ENCODE measurements around the gene CABP1.
A peak's percentile ranks its signal among the peaks of the same experiment; 100 is the strongest.
"Not testable (repeated sequence)": the region's sequence is repeated elsewhere in the genome, so short reads cannot be mapped to it uniquely, and the experiment has no call there.

Gene CABP1

DNA sequence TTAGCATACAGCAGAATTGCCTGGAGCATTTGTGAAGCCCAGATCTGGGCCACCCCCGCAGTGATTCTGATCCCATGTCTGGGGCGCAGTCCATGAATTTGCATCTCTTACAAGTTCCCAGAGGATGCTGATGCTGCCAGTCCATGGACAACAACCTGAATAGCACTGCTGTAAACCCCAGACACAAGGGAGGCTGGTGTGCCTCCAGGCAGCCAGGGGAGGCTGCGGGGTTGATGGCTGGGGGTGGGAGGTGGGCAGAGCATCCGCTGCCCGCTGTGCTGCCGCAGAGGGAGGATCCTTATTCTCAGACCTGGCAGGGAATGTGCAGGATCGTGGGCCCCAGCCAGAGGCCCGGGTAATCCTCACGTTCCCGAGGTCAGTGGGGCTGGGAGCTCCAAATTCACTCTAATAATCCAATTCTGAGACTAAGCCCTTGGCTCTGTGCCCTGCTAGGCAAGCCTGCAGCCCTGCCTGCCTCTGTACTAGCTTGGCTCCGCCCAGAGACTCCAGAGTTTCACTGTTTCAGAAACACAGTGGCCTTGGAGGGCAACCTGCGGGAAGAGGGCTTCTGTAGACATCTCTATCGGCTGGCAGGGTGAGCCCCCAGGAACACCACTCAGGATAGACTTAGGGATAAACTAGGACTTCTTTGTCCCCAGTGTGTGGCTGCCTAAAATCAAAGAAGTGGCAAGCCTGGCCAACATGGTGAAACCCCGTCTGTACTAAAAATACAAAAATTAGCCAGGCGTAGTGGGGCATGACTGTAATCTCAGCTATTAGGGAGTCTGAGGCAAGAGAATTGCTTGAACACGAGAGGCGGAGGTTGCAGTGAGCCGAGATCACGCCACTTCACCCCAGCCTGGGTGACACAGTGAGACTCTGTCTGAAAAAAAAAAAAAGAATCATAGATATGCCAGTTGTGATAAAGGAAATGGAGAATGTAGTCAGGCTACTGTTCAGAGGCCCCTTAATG, 28.7 kb downstream of the CABP1 start:
- DNase-seq: no peak

DNA sequence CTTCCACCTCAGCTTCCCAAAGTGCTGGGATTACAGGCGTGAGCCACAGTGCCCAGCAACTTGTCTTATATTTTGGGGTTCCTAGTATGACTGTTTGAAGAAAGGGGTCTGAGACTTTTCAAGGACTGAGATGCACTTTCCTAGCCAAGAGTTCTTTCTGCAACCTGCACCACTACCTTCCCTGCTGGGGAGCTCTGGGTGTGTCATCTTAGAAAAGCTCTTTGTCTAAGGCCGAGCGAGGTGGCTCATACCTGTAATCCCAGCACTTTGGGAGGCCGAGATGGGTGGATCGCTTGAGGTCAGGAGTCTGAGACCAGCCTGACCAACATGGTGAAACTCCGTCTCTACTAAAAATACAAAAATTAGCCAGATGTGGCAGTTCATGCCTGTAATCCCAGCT, 29.8 kb downstream of the CABP1 start:
- not testable (repeated sequence) for DNase-seq

DNA sequence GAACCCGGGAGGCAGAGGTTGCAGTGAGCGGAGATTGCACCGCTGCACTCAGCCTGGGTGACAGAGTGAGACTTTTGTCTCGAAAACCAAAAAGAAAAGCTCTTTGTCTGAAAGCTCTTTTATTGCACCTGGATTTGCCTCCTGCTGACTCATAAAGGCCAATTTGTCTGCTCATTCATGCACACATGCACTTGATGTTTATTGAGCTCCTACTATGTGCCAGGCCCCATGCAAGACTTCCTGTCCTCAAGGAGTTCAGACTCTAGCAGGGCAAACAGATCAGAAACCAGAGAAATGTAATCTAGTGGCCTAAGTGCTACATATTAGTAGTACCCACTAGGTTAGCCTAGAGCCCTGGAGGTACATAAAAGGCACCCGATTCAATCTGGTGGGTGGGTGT, 30.2 kb downstream of the CABP1 start:
- DNase-seq: no peak

DNA sequence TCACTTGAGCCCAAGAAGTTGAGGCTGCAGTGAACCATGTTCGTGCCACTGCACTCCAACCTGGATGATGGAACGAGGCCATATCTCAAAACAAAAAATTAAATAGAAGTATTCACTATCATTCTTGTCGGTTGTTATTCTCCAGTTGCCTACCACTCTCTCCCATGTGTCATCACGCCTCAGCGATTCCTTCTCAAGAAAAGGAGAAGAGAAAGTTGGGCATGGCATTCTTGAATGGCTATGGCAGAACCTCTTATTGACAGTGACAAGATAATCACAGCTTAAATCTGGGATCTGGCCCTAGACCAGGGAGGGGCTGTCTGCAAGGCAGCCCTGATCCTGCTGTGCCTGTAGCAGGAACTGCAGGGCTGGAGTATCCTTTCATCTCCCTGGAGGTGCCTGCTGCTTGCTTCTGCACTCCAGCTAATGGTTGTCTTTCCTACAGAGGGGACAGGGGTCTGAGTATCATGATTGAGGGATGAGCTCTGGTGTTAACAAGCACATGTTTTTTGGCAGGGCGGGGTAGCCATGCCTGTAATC, 33.7 kb downstream of the CABP1 start:
- no peak for DNase-seq

DNA sequence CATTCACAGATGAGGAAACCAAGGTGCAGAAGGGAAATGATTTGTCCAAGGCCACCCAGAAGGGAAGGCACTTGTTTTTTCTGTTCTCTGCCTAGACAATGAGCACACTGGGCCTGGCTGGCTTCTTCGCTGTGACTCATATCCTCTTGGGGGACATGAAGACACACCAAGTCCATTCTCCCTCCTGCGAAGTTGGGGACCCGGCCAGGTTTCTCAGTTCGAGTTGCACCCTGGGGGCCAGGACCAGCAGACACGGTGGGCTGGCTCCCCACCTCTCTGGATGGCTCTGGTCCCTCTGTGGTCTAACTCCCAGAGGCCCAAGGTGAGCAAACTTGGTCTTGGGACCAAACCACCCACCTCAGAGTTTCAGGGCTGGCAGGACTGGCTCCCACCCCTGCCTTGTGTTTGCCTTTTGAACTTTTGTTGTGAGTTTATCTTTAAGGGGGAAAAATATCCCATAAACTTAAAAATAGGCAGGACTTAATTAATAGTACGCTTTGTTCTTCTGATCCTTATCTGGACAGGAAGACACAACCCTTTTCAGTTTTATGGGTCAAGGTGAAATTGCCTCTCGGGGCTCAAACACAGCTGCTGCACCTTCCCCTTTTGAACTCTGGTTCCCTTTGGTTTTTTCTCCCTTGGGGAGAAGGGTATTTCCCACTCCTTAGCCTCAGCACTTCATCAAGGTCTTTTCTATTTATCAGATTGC, 37.5 kb downstream of the CABP1 start:
- no peak for DNase-seq

DNA sequence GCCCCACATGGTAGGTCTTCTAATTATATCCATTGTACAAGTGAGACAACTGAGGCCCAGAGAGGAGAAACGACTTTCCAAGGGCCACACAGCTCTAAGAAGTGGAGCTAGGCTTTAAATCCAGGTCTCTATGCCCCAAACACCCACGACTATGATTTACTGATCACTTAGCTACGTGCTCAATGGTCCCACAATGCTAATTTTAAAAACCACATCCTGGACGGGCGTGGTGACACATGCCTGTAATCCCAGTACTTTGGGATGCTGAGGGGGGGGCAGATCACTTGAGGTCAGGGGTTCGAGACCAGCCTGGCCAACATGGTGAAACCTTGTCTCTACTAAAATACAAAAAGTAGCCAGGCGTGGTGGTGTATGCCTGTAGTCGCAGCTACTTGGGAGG, 38.1 kb downstream of the CABP1 start:
- no peak for DNase-seq

DNA sequence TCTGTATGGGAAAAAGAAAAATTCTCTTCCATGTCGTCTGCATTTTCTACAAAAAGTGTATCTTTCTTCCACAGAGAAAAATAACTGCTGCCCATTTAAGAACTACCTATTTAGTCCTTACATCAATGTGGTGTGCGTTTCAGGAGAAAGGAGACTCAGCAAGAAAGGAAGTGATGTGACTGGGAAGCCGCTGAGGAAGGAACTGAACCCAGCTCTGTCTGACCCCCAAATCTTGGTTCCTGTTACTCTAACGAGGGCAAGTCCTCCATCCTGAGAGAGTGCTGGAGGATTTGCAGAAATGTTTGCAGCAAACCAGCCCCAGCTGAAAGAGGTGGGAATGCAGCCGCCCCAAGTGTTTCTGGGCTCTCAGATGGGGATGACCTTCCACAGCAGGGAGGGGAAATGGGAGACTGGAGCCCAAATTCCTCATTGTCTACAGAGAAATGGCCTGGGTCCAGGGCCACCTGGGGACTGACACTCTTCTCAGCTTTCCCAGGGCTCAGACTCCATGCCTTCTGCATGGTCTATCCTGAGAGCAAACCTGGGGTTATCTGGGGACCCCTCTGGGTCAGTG, 39.8 kb downstream of the CABP1 start:
- no peak for DNase-seq

DNA sequence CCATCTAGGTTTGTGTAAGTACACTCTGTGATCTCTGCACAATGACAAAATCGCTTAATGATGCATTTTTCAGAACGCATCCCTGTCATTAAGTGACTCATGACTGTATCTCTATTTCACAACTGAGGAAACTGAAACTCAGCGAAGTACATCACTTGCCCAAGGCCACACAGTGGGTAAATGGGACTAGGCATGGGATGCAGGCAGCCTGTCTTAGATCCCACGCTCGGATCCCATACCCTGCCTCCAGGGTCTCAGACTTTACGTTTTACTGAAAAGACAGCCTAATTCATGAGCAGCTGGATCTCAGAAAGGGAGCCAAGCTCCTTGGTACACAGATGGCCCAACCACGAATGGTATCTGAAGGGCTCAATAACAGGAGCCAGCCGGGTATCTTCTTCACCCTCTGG, 44.1 kb downstream of the CABP1 start:
- no peak for DNase-seq

DNA sequence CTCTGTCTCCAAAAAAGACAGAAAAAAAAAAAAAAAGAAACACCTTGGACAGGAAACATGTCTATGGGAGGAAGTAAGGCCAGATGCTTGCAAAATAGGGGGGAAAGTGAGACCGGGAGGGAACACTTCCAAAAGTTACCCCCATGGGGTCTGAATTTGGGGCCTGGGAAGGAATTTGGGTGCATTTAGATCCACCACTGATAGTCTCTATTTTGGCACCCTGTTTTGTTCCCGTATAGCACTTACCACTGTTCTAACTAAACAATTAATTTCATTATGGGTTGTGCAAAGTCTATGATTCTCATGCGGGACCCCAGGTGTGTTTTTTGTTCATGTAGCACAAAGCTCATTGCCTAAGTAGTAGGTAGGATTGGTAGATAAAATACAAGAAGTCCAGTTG, 45.1 kb downstream of the CABP1 start:
- DNase-seq: no peak

DNA sequence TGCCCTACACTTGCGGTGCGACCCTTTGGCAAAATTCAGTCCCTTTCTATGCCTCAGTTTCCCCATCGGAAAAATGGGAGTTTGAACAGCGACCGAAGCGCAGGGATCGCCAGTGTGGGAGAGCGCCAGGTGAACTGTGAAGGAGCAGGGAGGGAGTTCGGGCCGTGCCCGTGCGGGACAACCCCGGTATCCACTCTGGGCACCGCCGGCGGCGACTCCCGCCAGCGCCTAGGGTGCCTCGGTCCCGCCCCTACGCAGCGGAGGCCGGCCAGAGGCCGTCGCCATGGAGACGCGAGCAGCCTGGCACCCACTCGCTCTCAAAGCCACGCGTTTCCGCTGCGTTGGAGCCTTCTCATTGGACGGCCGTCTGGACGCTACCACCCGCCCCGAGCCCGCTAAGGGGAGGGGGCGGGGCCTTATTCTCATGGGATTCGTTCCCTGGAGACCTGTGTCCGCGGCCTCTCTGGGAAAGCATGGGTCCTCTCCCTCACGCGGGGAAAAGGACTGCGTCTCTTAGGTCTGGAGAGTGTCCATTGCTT, 45.8 kb downstream of the CABP1 start:
- DNase-seq: peak; percentile 95 to 97

DNA sequence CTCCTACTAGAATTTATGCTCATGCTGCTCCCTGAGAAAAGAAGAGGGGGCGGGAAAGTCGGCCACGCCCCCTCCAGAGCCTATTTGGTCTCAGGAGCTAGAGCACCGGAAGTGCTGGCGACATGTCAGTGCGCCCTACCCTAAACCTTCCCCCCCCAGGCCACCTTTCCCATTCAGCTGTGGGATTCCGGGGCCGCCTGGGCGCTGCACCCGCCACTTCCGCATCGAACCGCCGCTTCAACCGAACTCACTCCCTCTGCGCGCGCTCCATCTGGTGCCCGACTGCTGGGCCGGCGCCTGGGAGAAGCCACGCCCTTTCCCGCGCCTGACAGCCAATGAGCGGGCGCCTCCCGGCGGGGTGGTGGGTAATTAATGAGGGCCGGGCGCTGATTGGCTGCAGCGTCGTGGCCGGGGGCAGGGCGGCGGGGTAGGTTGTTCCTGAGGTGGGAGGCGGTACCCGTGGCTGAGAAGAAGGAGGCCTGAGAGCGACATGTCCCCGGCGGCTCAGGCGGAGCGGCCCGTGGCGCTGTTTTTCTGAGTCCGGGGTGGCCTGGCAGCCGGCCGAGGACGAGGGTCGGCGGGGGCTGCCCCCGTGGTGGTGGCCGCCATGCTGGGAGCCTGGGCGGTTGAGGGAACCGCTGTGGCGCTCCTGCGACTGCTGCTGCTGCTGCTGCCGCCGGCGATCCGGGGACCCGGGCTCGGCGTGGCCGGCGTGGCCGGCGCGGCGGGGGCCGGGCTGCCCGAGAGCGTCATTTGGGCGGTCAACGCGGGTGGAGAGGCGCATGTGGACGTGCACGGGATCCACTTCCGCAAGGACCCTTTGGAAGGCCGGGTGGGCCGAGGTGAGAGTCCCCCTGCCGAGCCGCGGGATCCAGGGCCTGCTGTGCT, 46.5 kb downstream of the CABP1 start, which contains the start of gene MLEC:
Gene MLEC (plus strand): TSS at position 460 of the 888 bp plus-strand sequence. CDS start 148 bp downstream, at position 608.
- DNase-seq: peak; percentile 96 to 97

DNA sequence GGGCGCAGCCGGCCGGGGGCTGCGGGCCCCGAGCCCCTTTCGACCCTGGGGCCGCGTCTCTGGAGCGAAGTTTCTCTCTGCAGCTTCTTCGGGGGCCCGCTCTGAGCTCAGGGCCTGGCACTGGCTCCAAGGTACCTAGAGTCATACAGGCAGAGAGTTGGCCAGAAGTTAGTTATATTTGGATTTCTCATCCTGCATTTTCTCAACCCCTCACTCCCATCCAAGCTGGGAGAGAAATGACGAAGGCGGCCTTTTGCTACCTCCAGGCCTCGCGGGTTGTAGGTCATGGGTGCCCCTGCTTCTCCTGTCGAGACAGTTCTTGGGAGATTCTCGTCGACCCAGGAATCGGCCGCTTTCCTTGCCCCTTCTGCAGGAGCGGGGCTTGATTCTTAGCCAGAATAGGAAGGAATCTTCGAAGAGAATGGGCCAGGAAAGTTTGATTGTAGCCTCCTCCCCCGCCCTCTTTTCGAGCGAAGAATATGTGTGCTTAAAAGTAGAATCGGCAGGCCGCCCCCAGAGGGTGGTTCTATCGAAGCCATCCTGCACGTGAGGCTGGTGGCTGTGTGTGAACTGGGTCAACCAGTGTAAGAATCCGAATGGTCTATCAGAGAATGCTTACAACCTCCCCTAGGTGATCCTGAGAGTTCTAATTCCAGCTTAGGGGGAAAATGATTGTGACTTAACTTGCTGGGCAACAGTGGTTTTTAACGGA, 47.3 kb downstream of the CABP1 start:
- DNase-seq: no peak

DNA sequence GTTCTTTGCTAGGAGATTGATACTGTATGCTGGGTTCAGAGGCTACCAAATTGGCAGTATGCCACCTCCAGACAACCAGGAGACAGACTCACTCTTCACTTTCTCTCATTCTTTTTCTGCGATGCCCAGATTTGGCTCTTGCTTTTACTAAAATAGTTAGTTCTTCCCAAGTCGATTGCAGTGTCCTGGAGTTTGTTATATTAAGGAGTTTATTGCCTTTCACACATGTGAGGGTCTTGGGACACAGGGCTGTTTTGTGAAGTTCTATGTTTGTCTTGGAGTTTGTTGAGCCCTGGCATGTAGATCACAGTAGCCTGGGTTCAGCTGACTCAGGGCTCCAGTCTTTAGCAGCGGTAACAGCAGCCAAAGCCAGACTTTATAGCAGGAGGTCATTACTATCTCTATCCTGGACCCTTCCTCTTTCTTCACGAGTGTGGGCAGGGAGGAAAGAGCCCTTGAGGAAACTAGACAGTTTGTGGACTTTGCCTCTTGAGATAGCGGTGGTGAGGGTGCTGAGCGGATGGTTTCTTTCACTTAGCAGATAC, 48.2 kb downstream of the CABP1 start:
- DNase-seq: no peak

DNA sequence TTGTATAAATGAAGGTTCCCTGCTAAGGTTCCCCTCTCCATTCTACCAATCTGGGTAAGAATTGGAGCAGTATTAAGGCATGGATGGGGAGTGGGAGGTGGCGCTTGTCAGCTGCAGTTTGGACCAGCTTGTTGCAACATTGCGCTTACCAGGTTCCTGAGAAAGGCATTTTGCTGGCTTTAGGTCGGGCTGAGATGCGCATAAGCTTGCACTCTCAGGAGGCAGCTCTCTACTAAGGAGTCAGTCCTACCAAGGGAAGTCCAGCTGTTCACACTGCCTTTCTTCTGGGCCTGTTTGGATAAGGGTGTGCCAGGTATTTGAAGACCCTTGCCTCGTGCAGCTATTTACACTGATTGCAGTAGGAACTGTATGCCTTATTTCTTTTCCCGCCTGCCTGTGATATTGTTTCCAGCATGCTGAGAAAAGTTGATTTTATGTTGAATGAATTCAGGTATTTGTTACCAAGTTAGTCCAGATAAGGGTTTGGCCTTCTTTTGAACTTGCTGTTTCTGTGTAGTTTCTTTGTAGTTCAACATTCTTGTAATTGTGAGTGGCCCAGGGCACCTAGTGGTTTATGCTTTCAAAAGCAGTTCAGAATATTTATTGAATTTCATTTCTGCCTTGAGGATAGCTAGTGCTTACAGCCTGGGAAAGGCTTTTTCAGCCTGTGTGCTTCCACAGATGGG, 49.1 kb downstream of the CABP1 start:
- DNase-seq: no peak

DNA sequence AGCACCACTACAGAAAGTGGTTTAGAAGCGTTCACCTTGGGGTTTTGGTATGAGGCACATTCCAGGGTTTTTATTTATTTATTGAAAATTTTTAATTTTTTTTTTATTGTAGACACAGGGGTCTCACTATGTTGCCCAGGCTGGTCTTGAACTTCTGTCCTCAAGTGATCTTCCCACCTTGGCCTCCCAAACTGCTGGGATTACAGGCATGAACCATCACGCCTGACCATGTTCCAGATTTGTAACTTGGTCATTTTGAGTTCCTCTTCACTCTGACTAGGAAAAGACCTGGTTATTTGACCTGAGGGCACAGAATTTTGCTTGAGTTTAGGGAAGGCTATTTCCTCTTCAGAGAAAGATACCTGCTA, 49.6 kb downstream of the CABP1 start:
- no peak for DNase-seq

DNA sequence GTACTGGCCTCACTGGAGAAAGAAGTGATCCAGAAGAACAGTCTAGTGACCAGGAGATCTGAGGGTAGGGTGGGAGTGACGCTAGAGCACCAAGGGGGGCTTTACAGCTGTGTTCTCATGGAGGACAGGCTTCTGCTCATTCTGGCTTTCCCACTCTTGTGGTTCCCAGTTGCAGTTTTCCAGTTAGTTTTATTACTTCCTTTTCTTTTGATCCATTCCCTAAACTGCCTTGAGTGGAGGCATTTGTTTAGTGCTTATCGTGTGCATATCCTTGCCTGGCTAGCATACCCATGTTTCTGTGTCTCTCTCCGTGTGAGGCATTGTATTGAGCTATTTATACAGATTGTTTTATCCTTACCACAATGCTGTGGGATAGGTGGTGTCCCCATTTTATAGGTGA, 50.6 kb downstream of the CABP1 start:
- DNase-seq: no peak

DNA sequence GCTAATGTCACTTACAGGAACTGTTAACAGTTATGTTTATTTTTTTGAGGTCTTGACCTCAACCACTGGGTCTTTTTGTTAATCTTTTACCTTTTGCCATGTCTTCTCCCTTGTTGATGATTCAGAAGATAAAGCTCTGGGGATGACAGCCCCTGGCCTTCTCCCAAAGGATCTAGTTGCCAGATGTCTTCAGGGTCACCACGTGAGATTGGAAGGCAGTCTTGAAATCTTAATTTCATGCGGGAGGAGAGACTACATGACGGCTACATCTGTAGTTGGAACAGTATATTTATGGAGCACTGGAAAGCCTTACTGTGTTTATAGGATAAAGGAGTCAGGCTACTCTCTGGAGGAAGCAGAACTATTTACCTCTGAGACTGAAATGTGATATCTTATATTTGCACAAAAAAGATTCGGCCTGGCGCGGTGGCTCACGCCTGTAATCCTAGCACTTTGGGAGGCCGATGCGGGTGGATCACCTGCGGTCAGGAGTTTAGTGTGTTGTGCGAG, 52.2 kb downstream of the CABP1 start:
- DNase-seq: no peak

DNA sequence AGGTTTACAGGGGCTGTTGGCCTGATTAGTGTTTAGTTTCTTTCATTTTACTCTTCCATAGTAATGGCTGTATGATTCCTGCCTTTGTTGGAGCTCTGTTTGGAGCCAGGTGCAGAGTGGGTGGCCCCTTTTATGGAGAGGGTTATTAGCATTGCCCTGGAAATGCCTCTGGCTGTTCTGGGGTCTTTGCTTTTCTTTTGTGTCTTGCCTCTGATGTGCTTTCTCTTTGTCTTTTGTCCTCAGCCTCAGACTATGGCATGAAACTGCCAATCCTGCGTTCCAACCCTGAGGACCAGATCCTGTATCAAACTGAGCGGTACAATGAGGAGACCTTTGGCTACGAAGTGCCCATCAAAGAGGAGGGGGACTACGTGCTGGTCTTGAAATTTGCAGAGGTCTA, 53.4 kb downstream of the CABP1 start:
- no peak for DNase-seq

DNA sequence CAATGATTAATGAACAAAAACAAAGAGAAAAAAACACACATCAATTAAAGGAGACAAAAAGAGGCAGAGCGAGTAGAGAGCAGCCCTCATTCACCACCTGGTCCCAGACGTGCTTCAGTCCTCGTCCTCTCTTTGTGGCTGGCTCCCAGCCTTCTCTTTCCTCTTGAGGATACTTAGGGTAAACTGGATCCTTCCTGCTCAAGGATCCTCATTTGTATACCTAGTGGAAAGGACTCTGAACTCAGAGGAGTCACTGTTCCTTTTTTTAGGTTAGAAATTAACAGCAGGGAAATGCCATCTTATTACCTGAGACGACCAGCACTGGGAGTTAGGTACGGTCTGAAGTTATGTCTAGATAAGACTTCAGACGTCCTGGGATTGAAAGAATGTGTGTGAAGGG, 56.2 kb downstream of the CABP1 start:
- DNase-seq: no peak

DNA sequence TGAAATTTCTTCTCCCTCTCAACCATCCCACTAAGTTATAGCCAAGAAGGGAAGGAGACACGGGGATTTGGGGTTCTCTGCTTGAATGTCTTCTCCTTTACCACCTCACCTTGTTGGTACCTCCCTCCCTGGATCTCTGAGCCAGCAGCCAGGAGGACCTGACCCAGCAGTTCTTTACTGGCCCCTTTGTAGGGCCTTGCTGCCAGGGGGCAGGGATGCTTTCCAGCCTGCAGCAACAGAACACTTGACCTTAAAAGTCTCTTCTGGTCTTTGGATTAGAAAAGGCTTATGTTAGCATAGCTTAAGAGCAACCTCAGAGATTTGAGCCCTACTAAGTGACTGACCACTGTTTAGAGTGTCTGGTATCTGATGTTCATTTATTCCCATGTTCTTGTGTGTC, 56.9 kb downstream of the CABP1 start:
- DNase-seq: no peak
